Stimulated activated naive CD4-positive, alpha-beta T cell treated with Interleukin-2 at 50 U/mL for 16 hours (primary cell): ENCODE data around the gene SLC13A3.

ENCODE experiments used
- DNase-seq: peaks from one replicate; lab custom pipeline; 2025; lab: John Stamatoyannopoulos, UW

SLC13A3 gene

GRCh38 chr20:46636514-46636913 is 14.7 kb downstream of the SLC13A3 start:
- DNase-seq, result no peak

GRCh38 chr20:46635514-46636136 is 15.6 kb downstream of the SLC13A3 start:
- no peak for DNase-seq

- no peak for DNase-seq
Observed at GRCh38 chr20:46634528-46634927, 16.7 kb downstream of the SLC13A3 start.

GRCh38 chr20:46631874-46632446 is 19.3 kb downstream of the SLC13A3 start:
- DNase-seq, result no peak

GRCh38 chr20:46631212-46631869 is 19.9 kb downstream of the SLC13A3 start:
- no peak for DNase-seq

- no peak for DNase-seq
Observed at GRCh38 chr20:46630306-46630705, 21.0 kb downstream of the SLC13A3 start.

GRCh38 chr20:46629341-46629740 is 21.9 kb downstream of the SLC13A3 start:
- DNase-seq, result no peak

GRCh38 chr20:46627234-46627633 is 24.0 kb downstream of the SLC13A3 start:
- no peak for DNase-seq

GRCh38 chr20:46626758-46627157 is 24.5 kb downstream of the SLC13A3 start:
- DNase-seq, result no peak

GRCh38 chr20:46625875-46626373 is 25.3 kb downstream of the SLC13A3 start:
- no peak for DNase-seq

GRCh38 chr20:46624946-46625345 is 26.3 kb downstream of the SLC13A3 start:
- DNase-seq, result no peak

- no peak for DNase-seq
Observed at GRCh38 chr20:46622165-46622564, 29.1 kb downstream of the SLC13A3 start.

- DNase-seq, result no peak
Observed at GRCh38 chr20:46621492-46621891, 29.8 kb downstream of the SLC13A3 start.

GRCh38 chr20:46619445-46619844 is 31.8 kb downstream of the SLC13A3 start:
- DNase-seq, result no peak

GRCh38 chr20:46618316-46619100 is 32.8 kb downstream of the SLC13A3 start:
- DNase-seq, result no peak

GRCh38 chr20:46614503-46614902 is 36.8 kb downstream of the SLC13A3 start:
- DNase-seq, result no peak

- no peak for DNase-seq
Observed at GRCh38 chr20:46610145-46610544, 41.1 kb downstream of the SLC13A3 start.

- no peak for DNase-seq
Observed at GRCh38 chr20:46609043-46609442, 42.2 kb downstream of the SLC13A3 start.

GRCh38 chr20:46607849-46608497 is 43.3 kb downstream of the SLC13A3 start:
- DNase-seq, result no peak

- DNase-seq, result no peak
Observed at GRCh38 chr20:46607191-46607848, 43.9 kb downstream of the SLC13A3 start.

- no peak for DNase-seq
Observed at GRCh38 chr20:46606817-46607190, 44.5 kb downstream of the SLC13A3 start.
